GM23338 (cell line): ENCODE measurements around the gene TEAD2. TPM values are rescaled to one million over a fixed set of nuclear protein-coding genes. Genes with fewer than 3 reads are reported as not detected.
"Not testable (repeated sequence)": the region's sequence is repeated elsewhere in the genome, so short reads cannot be mapped to it uniquely, and the experiment has no call there.

Experiments
- ATAC-seq: fragments of 200-7000 bp; cut with Tn5 transposase; 3 replicates; pipeline ENCODE4 v1.9.1; 2020
- DNase-seq: peaks from one replicate; pipeline ENCODE4 v3.0.0-alpha.2; 2015; ENCODE audit warnings: low spot score
- H2AFZ ChIP-seq: fragments of 200-600 bp; sonication (generic); 2 replicates; pipeline ENCODE4 v1.8.0; 2016; ENCODE audit warnings: antibody characterized with exemption, mild to moderate bottlenecking, moderate library complexity
- H3F3A ChIP-seq: fragments of 200-600 bp; sonication (generic); replicated peaks from 2 replicates; pipeline ENCODE4 v1.8.0; 2017; ENCODE audit warnings: antibody characterized with exemption, mixed run types, low read depth
- H3K27ac ChIP-seq: fragments of 200-600 bp; sonication (generic); 2 replicates; pipeline ENCODE4 v1.6.1; 2016; ENCODE audit warnings: low read depth
- H3K27me3 ChIP-seq: fragments of 200-600 bp; sonication (generic); 2 replicates; pipeline ENCODE4 v1.8.0; 2016; ENCODE audit warnings: mild to moderate bottlenecking, mixed run types, moderate library complexity; ENCODE audit not compliant: insufficient read depth
- H3K36me3 ChIP-seq: fragments of 200-600 bp; sonication (generic); 2 replicates; pipeline ENCODE4 v1.8.0; 2016; ENCODE audit warnings: mild to moderate bottlenecking; ENCODE audit not compliant: insufficient read depth
- H3K4me1 ChIP-seq: fragments of 200-600 bp; sonication (generic); 2 replicates; pipeline ENCODE4 v1.8.0; 2016; ENCODE audit warnings: mild to moderate bottlenecking, moderate library complexity; ENCODE audit not compliant: insufficient read depth
- H3K4me2 ChIP-seq: fragments of 200-600 bp; sonication (generic); 2 replicates; pipeline ENCODE4 v1.7.1; 2017; ENCODE audit warnings: mixed run types
- H3K4me3 ChIP-seq: fragments of 200-600 bp; sonication (generic); 2 replicates; pipeline ENCODE4 v1.6.1; 2016; ENCODE audit warnings: mixed run types
- H3K79me2 ChIP-seq: fragments of 200-600 bp; sonication (generic); replicated peaks from 2 replicates; pipeline ENCODE4 v1.8.0; 2017; ENCODE audit warnings: mild to moderate bottlenecking; ENCODE audit not compliant: insufficient read depth
- H3K9me2 ChIP-seq: fragments of 200-600 bp; sonication (generic); 2 replicates; pipeline ENCODE4 v1.8.0; 2017; ENCODE audit not compliant: insufficient read depth
- H4K20me1 ChIP-seq: fragments of 200-600 bp; sonication (generic); replicated peaks from 2 replicates; pipeline ENCODE4 v1.8.0; 2017; ENCODE audit warnings: mild to moderate bottlenecking; ENCODE audit not compliant: insufficient read depth
- H3K27ac Mint-ChIP-seq: 2 replicates; pipeline ENCODE4 v1.8.0; 2020; ENCODE audit warnings: inconsistent platforms, mild to moderate bottlenecking, moderate library complexity, mixed read lengths
- H3K27me3 Mint-ChIP-seq: 3 replicates; pipeline ENCODE4 v1.8.0; 2022; ENCODE audit warnings: low read depth, mild to moderate bottlenecking, moderate library complexity, mixed read lengths, inconsistent platforms; ENCODE audit not compliant: insufficient read depth, poor library complexity
- H3K36me3 Mint-ChIP-seq: 3 replicates; pipeline ENCODE4 v1.8.0; 2021; ENCODE audit warnings: low read depth, mild to moderate bottlenecking, inconsistent platforms, moderate library complexity, mixed read lengths
- H3K4me1 Mint-ChIP-seq: 3 replicates; pipeline ENCODE4 v1.8.0; 2020; ENCODE audit warnings: mild to moderate bottlenecking, inconsistent platforms, mixed read lengths
- H3K4me3 Mint-ChIP-seq: 3 replicates; pipeline ENCODE4 v1.8.0; 2021; ENCODE audit warnings: moderate library complexity, mild to moderate bottlenecking, inconsistent platforms, mixed read lengths
- H3K9me3 Mint-ChIP-seq: 3 replicates; pipeline ENCODE4 v1.8.0; 2020; ENCODE audit warnings: moderate library complexity, mild to moderate bottlenecking, inconsistent platforms, mixed read lengths
- EZH2 ChIP-seq: fragments of 200-600 bp; sonication (generic); IDR thresholded peaks from one replicate; pipeline ENCODE4 v1.8.0; 2017; ENCODE audit warnings: antibody characterized with exemption, mild to moderate bottlenecking, low read depth; ENCODE audit not compliant: unreplicated experiment
- EZH2phosphoT487 ChIP-seq: fragments of 200-600 bp; sonication (generic); IDR thresholded peaks from one replicate; pipeline ENCODE4 v1.8.1; 2018; ENCODE audit warnings: antibody characterized with exemption; ENCODE audit not compliant: unreplicated experiment
- NANOG ChIP-seq: IDR thresholded peaks from 2 replicates; pipeline ENCODE4 v1.6.1; 2016; ENCODE audit warnings: antibody characterized with exemption, borderline replicate concordance
- POLR2AphosphoS5 ChIP-seq: IDR thresholded peaks from 2 replicates; pipeline ENCODE4 v1.6.1; 2016; ENCODE audit warnings: antibody characterized with exemption, low read depth
- REST ChIP-seq: IDR thresholded peaks from one replicate; pipeline ENCODE4 v1.6.1; 2018; ENCODE audit warnings: antibody characterized with exemption; ENCODE audit not compliant: unreplicated experiment
- ZNF331 ChIP-seq: fragments of 250-450 bp; sonication (Bioruptor Pico); IDR thresholded peaks from 2 replicates; pipeline ENCODE4 v1.5.0; 2020; ENCODE audit warnings: low read depth, mild to moderate bottlenecking, moderate library complexity
- polyA plus RNA-seq: library from polyadenylated mRNA; unstranded; fragments of >200 nt; fragmentation: Nextera tagmentation; extraction: Ambion mirVana; gene quantifications from 2 replicates; pipeline ENCODE4 v1.2.1, GENCODE V29; 2016
- total RNA-seq: library from RNA; depleted of rRNA; stranded (reverse); fragments of >200 nt; shearing (Covaris generic); gene quantifications from 2 replicates; pipeline ENCODE4 v1.2.3, GENCODE V29; 2014
- TF ChIP-seq, protein P1 (sequence below), 2 experiments: fragments of 200-600 bp in 1 of 2; sonication (generic) in 1 of 2; conservative IDR thresholded peaks; 2 replicates each; pipeline versions ENCODE4 v1.5.1 to v1.6.1; 2016 to 2017; ENCODE audit warnings: antibody characterized with exemption in 2 of 2, low read depth in 2 of 2, mild to moderate bottlenecking in 2 of 2, moderate library complexity in 1 of 2

The TEAD2 gene
- total and polyA plus RNA-seq, 2 experiments from 2014 or later: 30.3 to 82.5 TPM

- no peak for TF ChIP-seq EZH2phosphoT487
- TF ChIP-seq, protein P1, sequence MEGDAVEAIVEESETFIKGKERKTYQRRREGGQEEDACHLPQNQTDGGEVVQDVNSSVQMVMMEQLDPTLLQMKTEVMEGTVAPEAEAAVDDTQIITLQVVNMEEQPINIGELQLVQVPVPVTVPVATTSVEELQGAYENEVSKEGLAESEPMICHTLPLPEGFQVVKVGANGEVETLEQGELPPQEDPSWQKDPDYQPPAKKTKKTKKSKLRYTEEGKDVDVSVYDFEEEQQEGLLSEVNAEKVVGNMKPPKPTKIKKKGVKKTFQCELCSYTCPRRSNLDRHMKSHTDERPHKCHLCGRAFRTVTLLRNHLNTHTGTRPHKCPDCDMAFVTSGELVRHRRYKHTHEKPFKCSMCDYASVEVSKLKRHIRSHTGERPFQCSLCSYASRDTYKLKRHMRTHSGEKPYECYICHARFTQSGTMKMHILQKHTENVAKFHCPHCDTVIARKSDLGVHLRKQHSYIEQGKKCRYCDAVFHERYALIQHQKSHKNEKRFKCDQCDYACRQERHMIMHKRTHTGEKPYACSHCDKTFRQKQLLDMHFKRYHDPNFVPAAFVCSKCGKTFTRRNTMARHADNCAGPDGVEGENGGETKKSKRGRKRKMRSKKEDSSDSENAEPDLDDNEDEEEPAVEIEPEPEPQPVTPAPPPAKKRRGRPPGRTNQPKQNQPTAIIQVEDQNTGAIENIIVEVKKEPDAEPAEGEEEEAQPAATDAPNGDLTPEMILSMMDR (conservative IDR thresholded peaks at IDR 0.05; ENCODE audit: low read depth in 2 of 2): no peak
- TF ChIP-seq NANOG: no peak
- no peak for TF ChIP-seq REST
- TF ChIP-seq EZH2: no peak
- TF ChIP-seq POLR2AphosphoS5: no peak
- TF ChIP-seq ZNF331 (CRISPR knock-in tag): no peak
- Histone ChIP-seq H3K4me3 (no peak overlapping the region), H3K9me2 (no peaks in the 10 kb centered on the region), H3K36me3 (no peaks in the 10 kb centered on the region), H4K20me1 (no peaks in the 10 kb centered on the region), H3K79me2 (no peaks in the 10 kb centered on the region), H3K4me1 (no peaks in the 10 kb centered on the region), H3F3A (0 out of 2 replicates have a peak, but pooled peaks cover 3% of the 10 kb centered on the region), H3K27ac (no peak overlapping the region), H3K27me3 (no peaks in the 10 kb centered on the region), H2AFZ (no peak overlapping the region), H3K4me2 (no peak overlapping the region)
- Mint-ChIP-seq H3K27me3 (no peaks in the 10 kb centered on the region), H3K36me3 (peaks cover 3% of the 10 kb centered on the region; the same call in 2 of the 3 replicates), H3K4me3 (no peak overlapping the region), H3K27ac (no peak overlapping the region), H3K4me1 (peaks cover 3% of the 10 kb centered on the region; the same call in 1 of the 3 replicates), H3K9me3 (peaks cover 10% of the 10 kb centered on the region; the same call in 2 of the 3 replicates)
- no peak for DNase-seq
- no peak for ATAC-seq
These were observed 36.0 kb downstream of the TEAD2 start for GRCh38 chr19:49326165-49326704.

DNA sequence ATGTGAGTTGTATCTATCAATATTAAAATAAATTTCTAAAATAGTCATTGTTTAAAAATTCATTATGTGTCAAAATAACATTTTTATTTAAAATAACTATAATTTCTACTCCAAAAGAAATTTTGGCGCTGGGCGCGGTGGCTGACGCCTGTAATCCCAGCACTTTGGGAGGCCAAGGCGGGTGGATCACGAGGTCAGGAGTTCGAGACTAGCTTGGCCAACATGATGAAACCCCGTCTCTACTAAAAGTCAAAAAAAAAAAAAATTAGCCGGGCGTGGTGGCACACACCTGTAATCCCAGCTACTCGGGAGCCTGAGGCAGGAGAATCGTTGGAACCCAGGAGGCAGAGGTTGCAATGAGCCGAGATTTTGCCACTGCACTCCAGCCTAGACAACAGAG is 36.5 kb downstream of the TEAD2 start:
- not testable (repeated sequence) for H3K36me3 ChIP-seq, H3K27me3 ChIP-seq, H3K4me1 Mint-ChIP-seq, H3K4me3 ChIP-seq, ATAC-seq, H3K4me2 ChIP-seq, DNase-seq, H3F3A ChIP-seq, H3K27ac ChIP-seq, H3K27ac Mint-ChIP-seq, H3K4me3 Mint-ChIP-seq, H4K20me1 ChIP-seq, H3K79me2 ChIP-seq, H3K27me3 Mint-ChIP-seq, H3K9me2 ChIP-seq, H3K36me3 Mint-ChIP-seq, H2AFZ ChIP-seq, H3K4me1 ChIP-seq
- peaks cover 12% of the 10 kb centered on the region; the same call in 2 of the 3 replicates for H3K9me3 Mint-ChIP-seq
